PC-9 (cell line): ENCODE measurements around the gene PHACTR1.

Experiments used
- CTCF ChIP-seq: fragments of 200-600 bp; sonication (generic); conservative IDR thresholded peaks from 2 replicates; pipeline ENCODE4 v1.6.1; 2017; ENCODE audit warnings: mixed run types, antibody characterized with exemption, mild to moderate bottlenecking, moderate library complexity
- EZH2 ChIP-seq: fragments of 200-600 bp; sonication (generic); IDR thresholded peaks from 2 replicates; pipeline ENCODE4 v1.8.0; 2017; ENCODE audit warnings: antibody characterized with exemption, low read depth

GRCh38 chr6:13194852-13195251 lies 478.3 kb downstream of the PHACTR1 start:
- TF ChIP-seq CTCF, result no peak; the same call in 1 of the 2 replicates
- no peak for TF ChIP-seq EZH2
